T-helper 1 cell treated with Interleukin-12 subunit alpha and Interleukin-12 subunit beta and Interleukin-4 antibody, amounts not matched to agents 30 μg/mL and 1 μg/mL, for 36 hours (primary cell): ENCODE measurements around the gene TESPA1.
"Not testable (repeated sequence)": the region's sequence is repeated elsewhere in the genome, so short reads cannot be mapped to it uniquely, and the experiment has no call there.

Experiments
- H3K27ac Mint-ChIP-seq: one replicate; pipeline ENCODE4 v1.8.0; 2021; ENCODE audit warnings: mild to moderate bottlenecking, mixed read lengths
- H3K27me3 Mint-ChIP-seq: one replicate; pipeline ENCODE4 v1.8.0; 2021; ENCODE audit warnings: low read depth, mixed read lengths
- H3K36me3 Mint-ChIP-seq: one replicate; pipeline ENCODE4 v1.8.0; 2021; ENCODE audit warnings: low read depth, mixed read lengths
- H3K4me1 Mint-ChIP-seq: one replicate; pipeline ENCODE4 v1.8.0; 2021; ENCODE audit warnings: low read depth, mixed read lengths
- H3K4me3 Mint-ChIP-seq: one replicate; pipeline ENCODE4 v1.8.0; 2021; ENCODE audit warnings: mild to moderate bottlenecking, moderate library complexity, mixed read lengths
- H3K9me3 Mint-ChIP-seq: one replicate; pipeline ENCODE4 v1.8.0; 2021; ENCODE audit warnings: mixed read lengths

Gene TESPA1

GRCh38 chr12:54991991-54992375, 7.4 kb upstream of the TESPA1 start:
- Mint-ChIP-seq H3K27me3 (no peaks in the 10 kb centered on the region), H3K4me1 (peaks cover 41% of the 10 kb centered on the region), H3K9me3 (no peaks in the 10 kb centered on the region), H3K36me3 (peaks cover 4% of the 10 kb centered on the region), H3K27ac (peak overlapping the region; percentile 94), H3K4me3 (peak overlapping the region; percentile 11)

GRCh38 chr12:54991161-54991990, 6.8 kb upstream of the TESPA1 start:
- Mint-ChIP-seq H3K4me1 (peaks cover 43% of the 10 kb centered on the region), H3K4me3 (peak overlapping the region; percentile 93)

GRCh38 chr12:54989829-54990228, 5.3 kb upstream of the TESPA1 start:
- Mint-ChIP-seq H3K4me3 (peak overlapping the region; percentile 40), H3K9me3 (no peaks in the 10 kb centered on the region), H3K27me3 (no peaks in the 10 kb centered on the region), H3K4me1 (peaks cover 54% of the 10 kb centered on the region), H3K27ac (peak overlapping the region; percentile 56), H3K36me3 (peaks cover 4% of the 10 kb centered on the region)

More at GRCh38 chr12:54991161-54991990, 6.8 kb upstream of the TESPA1 start:
- Mint-ChIP-seq H3K27ac (peak overlapping the region; percentile 94), H3K9me3 (no peaks in the 10 kb centered on the region), H3K36me3 (peaks cover 4% of the 10 kb centered on the region), H3K27me3 (no peaks in the 10 kb centered on the region)

GRCh38 chr12:54988402-54989054, 4.0 kb upstream of the TESPA1 start:
- no peak overlapping the region for H3K4me3 Mint-ChIP-seq
- H3K27ac Mint-ChIP-seq = no peak overlapping the region
- no peaks in the 10 kb centered on the region for H3K27me3 Mint-ChIP-seq
- peaks cover 57% of the 10 kb centered on the region for H3K4me1 Mint-ChIP-seq
- peaks cover 12% of the 10 kb centered on the region for H3K36me3 Mint-ChIP-seq
- H3K9me3 Mint-ChIP-seq = no peaks in the 10 kb centered on the region

- Mint-ChIP-seq H3K4me3 (no peak overlapping the region), H3K36me3 (peaks cover 20% of the 10 kb centered on the region), H3K27ac (no peak overlapping the region), H3K27me3 (no peaks in the 10 kb centered on the region), H3K4me1 (peaks cover 59% of the 10 kb centered on the region), H3K9me3 (no peaks in the 10 kb centered on the region)
Observed at GRCh38 chr12:54987611-54988231, 3.2 kb upstream of the TESPA1 start.

- H3K9me3 Mint-ChIP-seq, H3K4me3 Mint-ChIP-seq, H3K27me3 Mint-ChIP-seq: not testable (repeated sequence)
- H3K27ac Mint-ChIP-seq = peak overlapping the region; percentile 43
- H3K4me1 Mint-ChIP-seq = peaks cover 62% of the 10 kb centered on the region
- peaks cover 30% of the 10 kb centered on the region for H3K36me3 Mint-ChIP-seq
Observed at GRCh38 chr12:54986773-54987172, 2.2 kb upstream of the TESPA1 start.

- H3K27me3 Mint-ChIP-seq = no peaks in the 10 kb centered on the region
- H3K4me1 Mint-ChIP-seq = peaks cover 59% of the 10 kb centered on the region
- peaks cover 49% of the 10 kb centered on the region for H3K36me3 Mint-ChIP-seq
- H3K9me3 Mint-ChIP-seq = no peaks in the 10 kb centered on the region
- peak overlapping the region; percentile 90 for H3K27ac Mint-ChIP-seq
- H3K4me3 Mint-ChIP-seq = peak overlapping the region; percentile 92
Observed at GRCh38 chr12:54983536-54984101, 943 bp downstream of the TESPA1 start.

- Mint-ChIP-seq H3K27me3 (no peaks in the 10 kb centered on the region), H3K4me3 (peak overlapping the region; percentile 92), H3K9me3 (no peaks in the 10 kb centered on the region), H3K4me1 (peaks cover 72% of the 10 kb centered on the region), H3K27ac (peak overlapping the region; percentile 90), H3K36me3 (peaks cover 63% of the 10 kb centered on the region)
Observed at GRCh38 chr12:54981796-54982195, 2.8 kb downstream of the TESPA1 start.

GRCh38 chr12:54980341-54980740, 4.2 kb downstream of the TESPA1 start:
- Mint-ChIP-seq H3K36me3 (peaks cover 73% of the 10 kb centered on the region), H3K4me1 (peaks cover 75% of the 10 kb centered on the region), H3K27me3 (no peaks in the 10 kb centered on the region), H3K27ac (peak overlapping the region; percentile 86), H3K4me3 (peak overlapping the region; percentile 81), H3K9me3 (no peaks in the 10 kb centered on the region)

GRCh38 chr12:54977857-54978256, 6.7 kb downstream of the TESPA1 start:
- Mint-ChIP-seq H3K27ac (peak overlapping the region; percentile 61), H3K4me1 (peaks cover 78% of the 10 kb centered on the region), H3K9me3 (no peaks in the 10 kb centered on the region), H3K36me3 (peaks cover 79% of the 10 kb centered on the region), H3K4me3 (peak overlapping the region; percentile 70), H3K27me3 (no peaks in the 10 kb centered on the region)

GRCh38 chr12:54977155-54977554, 7.4 kb downstream of the TESPA1 start:
- H3K4me1 Mint-ChIP-seq = peaks cover 78% of the 10 kb centered on the region
- no peaks in the 10 kb centered on the region for H3K27me3 Mint-ChIP-seq
- peak overlapping the region; percentile 64 for H3K27ac Mint-ChIP-seq
- H3K36me3 Mint-ChIP-seq = peaks cover 78% of the 10 kb centered on the region
- peak overlapping the region; percentile 70 for H3K4me3 Mint-ChIP-seq
- no peaks in the 10 kb centered on the region for H3K9me3 Mint-ChIP-seq

GRCh38 chr12:54975875-54976274, 8.7 kb downstream of the TESPA1 start:
- Mint-ChIP-seq H3K4me3 (peak overlapping the region; percentile 63), H3K27ac (no peak overlapping the region), H3K9me3 (no peaks in the 10 kb centered on the region), H3K4me1 (peaks cover 74% of the 10 kb centered on the region), H3K36me3 (peaks cover 78% of the 10 kb centered on the region), H3K27me3 (no peaks in the 10 kb centered on the region)

GRCh38 chr12:54975272-54975671, 9.3 kb downstream of the TESPA1 start:
- Mint-ChIP-seq H3K36me3 (peaks cover 81% of the 10 kb centered on the region), H3K4me1 (peaks cover 77% of the 10 kb centered on the region), H3K27ac (no peak overlapping the region), H3K27me3 (no peaks in the 10 kb centered on the region), H3K9me3 (no peaks in the 10 kb centered on the region), H3K4me3 (no peak overlapping the region)

- peaks cover 71% of the 10 kb centered on the region for H3K36me3 Mint-ChIP-seq
- no peaks in the 10 kb centered on the region for H3K9me3 Mint-ChIP-seq
- H3K4me3 Mint-ChIP-seq = no peak overlapping the region
- no peak overlapping the region for H3K27ac Mint-ChIP-seq
- no peaks in the 10 kb centered on the region for H3K27me3 Mint-ChIP-seq
- H3K4me1 Mint-ChIP-seq = peaks cover 69% of the 10 kb centered on the region
Observed at GRCh38 chr12:54974279-54974678, 10.3 kb downstream of the TESPA1 start.
